Measurements from ENCODE around the gene EXOSC5. TPM values are rescaled to one million over a fixed set of nuclear protein-coding genes. Genes with fewer than 3 reads are reported as not detected.
A peak's percentile ranks its signal among the peaks of the same experiment; 100 is the strongest.

EXOSC5 gene
- total and polyA plus RNA-seq, 12 donors = 10.6 to 43.8 (median 13.7) TPM

- no peaks in the 10 kb centered on the region for H3K9me3 ChIP-seq
- no peak overlapping the region for H3K4me3 ChIP-seq
- H3K4me1 ChIP-seq = peaks cover 16 to 71% (median 46%) of the 10 kb centered on the region in 9 donors
- H3K36me3 ChIP-seq = peaks cover 0 to 27% (median 0%) of the 10 kb centered on the region in 9 donors
- no peak overlapping the region for H3K27ac ChIP-seq
- TF ChIP-seq, protein P1, sequence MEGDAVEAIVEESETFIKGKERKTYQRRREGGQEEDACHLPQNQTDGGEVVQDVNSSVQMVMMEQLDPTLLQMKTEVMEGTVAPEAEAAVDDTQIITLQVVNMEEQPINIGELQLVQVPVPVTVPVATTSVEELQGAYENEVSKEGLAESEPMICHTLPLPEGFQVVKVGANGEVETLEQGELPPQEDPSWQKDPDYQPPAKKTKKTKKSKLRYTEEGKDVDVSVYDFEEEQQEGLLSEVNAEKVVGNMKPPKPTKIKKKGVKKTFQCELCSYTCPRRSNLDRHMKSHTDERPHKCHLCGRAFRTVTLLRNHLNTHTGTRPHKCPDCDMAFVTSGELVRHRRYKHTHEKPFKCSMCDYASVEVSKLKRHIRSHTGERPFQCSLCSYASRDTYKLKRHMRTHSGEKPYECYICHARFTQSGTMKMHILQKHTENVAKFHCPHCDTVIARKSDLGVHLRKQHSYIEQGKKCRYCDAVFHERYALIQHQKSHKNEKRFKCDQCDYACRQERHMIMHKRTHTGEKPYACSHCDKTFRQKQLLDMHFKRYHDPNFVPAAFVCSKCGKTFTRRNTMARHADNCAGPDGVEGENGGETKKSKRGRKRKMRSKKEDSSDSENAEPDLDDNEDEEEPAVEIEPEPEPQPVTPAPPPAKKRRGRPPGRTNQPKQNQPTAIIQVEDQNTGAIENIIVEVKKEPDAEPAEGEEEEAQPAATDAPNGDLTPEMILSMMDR (IDR thresholded peaks at IDR 0.05) = no peak
- no peak for ATAC-seq
- no peaks in the 10 kb centered on the region for H3K27me3 ChIP-seq
- no peak for DNase-seq
- intact Hi-C loops (cut with DNase I) = loop anchor here in 5 of 10 donors (5.0 kb wide), 3 partner anchors 33 to 43 kb away; partner anchors contain the start of genes DMAC2 (in 2 of the 5) and ERICH4 (in 1 of the 5)
- 91 to 98% methylated on average over 2 of the region's 2 CpGs for WGBS, 2 donors
Observed at GRCh38 chr19:41399525-41399924, 2.4 kb upstream of the EXOSC5 start.

- peak overlapping the region in 3 of 10 donors; percentile 79 to 93 (median 91) for H3K27ac ChIP-seq
- H3K4me1 ChIP-seq = peaks cover 16 to 68% (median 46%) of the 10 kb centered on the region in 9 donors
- ATAC-seq (no peak), DNase-seq (no peak)
- 82 to 89% methylated on average over 3 of the region's 3 CpGs for WGBS, 2 donors
- no peaks in the 10 kb centered on the region for H3K27me3 ChIP-seq
- TF ChIP-seq, protein P1 (IDR thresholded peaks at IDR 0.05) = no peak
- H3K9me3 ChIP-seq = no peaks in the 10 kb centered on the region
- H3K36me3 ChIP-seq = peaks cover 0 to 27% (median 0%) of the 10 kb centered on the region in 9 donors
- intact Hi-C loops (cut with DNase I) = loop anchor here in 5 of 10 donors (5.0 kb wide), 3 partner anchors 33 to 43 kb away; partner anchors contain the start of genes DMAC2 (in 2 of the 5) and ERICH4 (in 1 of the 5)
- H3K4me3 ChIP-seq = peak overlapping the region in 6 of 10 donors; percentile 58 to 93 (median 85)
Observed at GRCh38 chr19:41399091-41399490, 1.9 kb upstream of the EXOSC5 start.

GRCh38 chr19:41398598-41398997 is 1.4 kb upstream of the EXOSC5 start:
- intact Hi-C loops (cut with DNase I) = loop anchor here in 5 of 10 donors (5.0 kb wide), 3 partner anchors 34 to 44 kb away; partner anchors contain the start of genes DMAC2 (in 2 of the 5) and ERICH4 (in 1 of the 5)
- TF ChIP-seq, protein P1 (IDR thresholded peaks at IDR 0.05) = no peak
- Histone ChIP-seq H3K27ac (peak overlapping the region in 6 of 10 donors; percentile 79 to 95 (median 92)), H3K4me3 (peak overlapping the region; percentile 58 to 96 (median 88)), H3K36me3 (peaks cover 0 to 25% (median 0%) of the 10 kb centered on the region in 9 donors), H3K4me1 (peaks cover 16 to 64% (median 45%) of the 10 kb centered on the region in 9 donors), H3K9me3 (no peaks in the 10 kb centered on the region), H3K27me3 (no peaks in the 10 kb centered on the region)
- DNase-seq (no peak), ATAC-seq (no peak)
- WGBS, 2 donors = 32 to 39% methylated on average over 3 of the region's 3 CpGs

- Histone ChIP-seq H3K4me3 (peak overlapping the region; percentile 58 to 96 (median 88)), H3K9me3 (no peaks in the 10 kb centered on the region), H3K36me3 (peaks cover 0 to 20% (median 0%) of the 10 kb centered on the region in 9 donors), H3K27me3 (no peaks in the 10 kb centered on the region), H3K27ac (peak overlapping the region; percentile 76 to 95 (median 92)), H3K4me1 (peaks cover 14 to 58% (median 42%) of the 10 kb centered on the region in 9 donors)
- ATAC-seq (no peak), DNase-seq (no peak)
- intact Hi-C loops (cut with DNase I) = loop anchor here in 5 of 10 donors (5.0 kb wide), 3 partner anchors 34 to 44 kb away; partner anchors contain the start of genes DMAC2 (in 2 of the 5) and ERICH4 (in 1 of the 5)
- TF ChIP-seq, protein P1 (IDR thresholded peaks at IDR 0.05) = no peak
- 0% methylated on average over 5 of the region's 5 CpGs for WGBS, 2 donors
Observed at GRCh38 chr19:41398050-41398418, 875 bp upstream of the EXOSC5 start.
